ENCODE data around the gene KCNE1.
"Not testable (repeated sequence)": the region's sequence is repeated elsewhere in the genome, so short reads cannot be mapped to it uniquely, and the experiment has no call there.

KCNE1 gene

GRCh38 chr21:34510148-34511142 is 1.6 kb downstream of the KCNE1 start:
- DNase-seq, result no peak

GRCh38 chr21:34509151-34509550 is 2.9 kb downstream of the KCNE1 start:
- no peak for DNase-seq

GRCh38 chr21:34504595-34504994 is 7.4 kb downstream of the KCNE1 start:
- no peak for DNase-seq

- no peak for DNase-seq
Observed at GRCh38 chr21:34502480-34503106, 9.4 kb downstream of the KCNE1 start.

- DNase-seq, result no peak
Observed at GRCh38 chr21:34501716-34502115, 10.3 kb downstream of the KCNE1 start.

- DNase-seq, result no peak
Observed at GRCh38 chr21:34500191-34500590, 11.8 kb downstream of the KCNE1 start.

GRCh38 chr21:34499116-34499515 is 12.9 kb downstream of the KCNE1 start:
- DNase-seq, result no peak

GRCh38 chr21:34498623-34499022 is 13.4 kb downstream of the KCNE1 start:
- no peak for DNase-seq

GRCh38 chr21:34483854-34484253 is 28.2 kb downstream of the KCNE1 start:
- DNase-seq, result not testable (repeated sequence)

GRCh38 chr21:34483435-34483834 is 28.6 kb downstream of the KCNE1 start:
- not testable (repeated sequence) for DNase-seq

- not testable (repeated sequence) for DNase-seq
Observed at GRCh38 chr21:34467333-34467732, 44.7 kb downstream of the KCNE1 start.

GRCh38 chr21:34459426-34459825 is 52.6 kb downstream of the KCNE1 start:
- not testable (repeated sequence) for DNase-seq

GRCh38 chr21:34458266-34458665 is 53.7 kb downstream of the KCNE1 start:
- DNase-seq, result not testable (repeated sequence)

- DNase-seq, result not testable (repeated sequence)
Observed at GRCh38 chr21:34456180-34456579, 55.8 kb downstream of the KCNE1 start.

- not testable (repeated sequence) for DNase-seq
Observed at GRCh38 chr21:34455628-34456027, 56.4 kb downstream of the KCNE1 start.

GRCh38 chr21:34447018-34447417 is 65.0 kb downstream of the KCNE1 start:
- not testable (repeated sequence) for DNase-seq

GRCh38 chr21:34443486-34443885 is 68.5 kb downstream of the KCNE1 start:
- DNase-seq, result not testable (repeated sequence)

- DNase-seq, result not testable (repeated sequence)
Observed at GRCh38 chr21:34429710-34430109, 82.3 kb downstream of the KCNE1 start.

GRCh38 chr21:34428441-34428840 is 83.6 kb downstream of the KCNE1 start:
- DNase-seq, result not testable (repeated sequence)

GRCh38 chr21:34427339-34427738 is 84.7 kb downstream of the KCNE1 start:
- DNase-seq, result not testable (repeated sequence)

- not testable (repeated sequence) for DNase-seq
Observed at GRCh38 chr21:34423805-34424204, 88.2 kb downstream of the KCNE1 start, which contains the start of gene SMIM34. Gene SMIM34, minus strand, starts transcription at chr21:34423951. Its CDS starts 112 bp downstream, at chr21:34423839.

- DNase-seq, result not testable (repeated sequence)
Observed at GRCh38 chr21:34417448-34418077, 94.4 kb downstream of the KCNE1 start.

GRCh38 chr21:34407294-34407693 is 104.7 kb downstream of the KCNE1 start:
- DNase-seq, result not testable (repeated sequence)
